ENCODE results near the gene CACHD1. TPM values are rescaled to one million over a fixed set of nuclear protein-coding genes. Genes with fewer than 3 reads are reported as not detected.

Gene CACHD1
- total RNA-seq, 1 experiment from 2014 or later: 8.4 TPM

- TF ChIP-seq ZBTB33 (IDR thresholded peaks at IDR 0.05; ENCODE audit: extremely low read depth, insufficient replicate concordance, low read length) (no peak), EGR1 (IDR thresholded peaks at IDR 0.05; ENCODE audit: low read depth) (no peak), ELF1 (IDR thresholded peaks at IDR 0.05; ENCODE audit: borderline replicate concordance, low read depth) (no peak), ATF3 (IDR thresholded peaks at IDR 0.05) (no peak), YY1 (IDR thresholded peaks at IDR 0.05; ENCODE audit: extremely low read depth, insufficient replicate concordance, low read depth, low read length) (no peak), POLR2A (IDR thresholded peaks at IDR 0.05; ENCODE audit: borderline replicate concordance, extremely low read depth, insufficient read depth, insufficient read length) (no peak), SIN3A (IDR thresholded peaks at IDR 0.05; ENCODE audit: low read depth) (no peak)
- TF ChIP-seq, protein P1, sequence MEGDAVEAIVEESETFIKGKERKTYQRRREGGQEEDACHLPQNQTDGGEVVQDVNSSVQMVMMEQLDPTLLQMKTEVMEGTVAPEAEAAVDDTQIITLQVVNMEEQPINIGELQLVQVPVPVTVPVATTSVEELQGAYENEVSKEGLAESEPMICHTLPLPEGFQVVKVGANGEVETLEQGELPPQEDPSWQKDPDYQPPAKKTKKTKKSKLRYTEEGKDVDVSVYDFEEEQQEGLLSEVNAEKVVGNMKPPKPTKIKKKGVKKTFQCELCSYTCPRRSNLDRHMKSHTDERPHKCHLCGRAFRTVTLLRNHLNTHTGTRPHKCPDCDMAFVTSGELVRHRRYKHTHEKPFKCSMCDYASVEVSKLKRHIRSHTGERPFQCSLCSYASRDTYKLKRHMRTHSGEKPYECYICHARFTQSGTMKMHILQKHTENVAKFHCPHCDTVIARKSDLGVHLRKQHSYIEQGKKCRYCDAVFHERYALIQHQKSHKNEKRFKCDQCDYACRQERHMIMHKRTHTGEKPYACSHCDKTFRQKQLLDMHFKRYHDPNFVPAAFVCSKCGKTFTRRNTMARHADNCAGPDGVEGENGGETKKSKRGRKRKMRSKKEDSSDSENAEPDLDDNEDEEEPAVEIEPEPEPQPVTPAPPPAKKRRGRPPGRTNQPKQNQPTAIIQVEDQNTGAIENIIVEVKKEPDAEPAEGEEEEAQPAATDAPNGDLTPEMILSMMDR (IDR thresholded peaks at IDR 0.05 in 2 of 3, conservative IDR thresholded peaks at IDR 0.05 in 1 of 3; ENCODE audit: borderline replicate concordance in 1 of 3, insufficient read depth in 1 of 3, low read depth in 2 of 3, low read length in 2 of 3): no peak
These were observed 231.1 kb downstream of the CACHD1 start (continued) for GRCh38 chr1:64701071-64701470.

DNA sequence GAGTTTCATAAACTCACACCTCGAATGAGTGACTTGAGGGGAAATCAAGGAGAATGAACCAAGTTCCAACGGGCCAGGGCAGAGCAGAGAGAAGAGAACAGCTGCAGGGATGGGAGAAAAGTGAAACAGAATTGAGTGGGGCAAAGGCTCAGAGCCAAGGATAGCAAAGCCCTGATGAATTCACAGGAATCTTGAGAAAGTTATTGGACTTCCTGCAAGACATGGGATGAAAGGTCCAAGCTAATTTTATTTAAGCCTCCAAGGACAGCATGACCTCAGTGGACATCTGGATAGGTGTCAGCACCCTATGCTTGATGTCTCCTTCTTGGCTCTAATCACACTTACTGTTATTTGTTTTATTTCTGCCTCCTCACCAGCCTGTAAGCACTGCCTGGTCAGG, 232.0 kb downstream of the CACHD1 start:
- CTCF ChIA-PET: interaction anchor here (1.3 kb wide), 1 partner anchor 25 kb away, joined by 3 read pairs; no protein-coding TSS in a partner anchor
- POLR2A ChIA-PET: no interaction called here
- no TSS peak for BruUV-seq (replicated peaks)

More for the DNA sequence above, 232.0 kb downstream of the CACHD1 start:
- no peak for DNase-seq (ENCODE audit: low read depth, low spot score)
- Histone ChIP-seq H2AFZ (ENCODE audit: low read depth, low read length, poor library complexity, severe bottlenecking) (no peak overlapping the region), H4K20me1 (ENCODE audit: insufficient read depth) (no peaks in the 10 kb centered on the region), H3K4me2 (ENCODE audit: low read length) (no peak overlapping the region), H3K36me3 (ENCODE audit: control insufficient read depth in 1 of 2, insufficient read depth in 2 of 2, low read length in 2 of 2) (no peaks in the 10 kb centered on the region), H3K27ac (ENCODE audit: low read depth, low read length) (no peak overlapping the region), H3K4me1 (ENCODE audit: control insufficient read depth in 1 of 2, insufficient read depth in 2 of 2, low read length in 2 of 2) (no peaks in the 10 kb centered on the region), H3K9me2 (ENCODE audit: insufficient read depth) (no peaks in the 10 kb centered on the region), H3K79me2 (ENCODE audit: insufficient read depth, low read length) (no peaks in the 10 kb centered on the region), H3K9me3 (ENCODE audit: control insufficient read depth in 1 of 2, insufficient read depth in 1 of 2, low read depth in 1 of 2, low read length in 2 of 2) (no peaks in the 10 kb centered on the region), H3K27me3 (ENCODE audit: insufficient read depth, low read length) (no peaks in the 10 kb centered on the region), H3K9ac (ENCODE audit: low read length) (no peak overlapping the region), H3K4me3 (replicated peaks in 1 of 2; ENCODE audit: low read depth in 1 of 2, low read length in 2 of 2) (no peak overlapping the region)
- intact Hi-C loops (cut with micrococcal nuclease): no loop called here
- no peak for ATAC-seq
- RAD21 ChIA-PET (ENCODE audit: low non-redundant PET in 1 of 2, low total read pairs in 2 of 2, uncharacterized antibody in 2 of 2, unreplicated experiment in 2 of 2): no interaction called here
- TF ChIP-seq JUND (IDR thresholded peaks at IDR 0.05): no peak
- TF ChIP-seq, protein P2, sequence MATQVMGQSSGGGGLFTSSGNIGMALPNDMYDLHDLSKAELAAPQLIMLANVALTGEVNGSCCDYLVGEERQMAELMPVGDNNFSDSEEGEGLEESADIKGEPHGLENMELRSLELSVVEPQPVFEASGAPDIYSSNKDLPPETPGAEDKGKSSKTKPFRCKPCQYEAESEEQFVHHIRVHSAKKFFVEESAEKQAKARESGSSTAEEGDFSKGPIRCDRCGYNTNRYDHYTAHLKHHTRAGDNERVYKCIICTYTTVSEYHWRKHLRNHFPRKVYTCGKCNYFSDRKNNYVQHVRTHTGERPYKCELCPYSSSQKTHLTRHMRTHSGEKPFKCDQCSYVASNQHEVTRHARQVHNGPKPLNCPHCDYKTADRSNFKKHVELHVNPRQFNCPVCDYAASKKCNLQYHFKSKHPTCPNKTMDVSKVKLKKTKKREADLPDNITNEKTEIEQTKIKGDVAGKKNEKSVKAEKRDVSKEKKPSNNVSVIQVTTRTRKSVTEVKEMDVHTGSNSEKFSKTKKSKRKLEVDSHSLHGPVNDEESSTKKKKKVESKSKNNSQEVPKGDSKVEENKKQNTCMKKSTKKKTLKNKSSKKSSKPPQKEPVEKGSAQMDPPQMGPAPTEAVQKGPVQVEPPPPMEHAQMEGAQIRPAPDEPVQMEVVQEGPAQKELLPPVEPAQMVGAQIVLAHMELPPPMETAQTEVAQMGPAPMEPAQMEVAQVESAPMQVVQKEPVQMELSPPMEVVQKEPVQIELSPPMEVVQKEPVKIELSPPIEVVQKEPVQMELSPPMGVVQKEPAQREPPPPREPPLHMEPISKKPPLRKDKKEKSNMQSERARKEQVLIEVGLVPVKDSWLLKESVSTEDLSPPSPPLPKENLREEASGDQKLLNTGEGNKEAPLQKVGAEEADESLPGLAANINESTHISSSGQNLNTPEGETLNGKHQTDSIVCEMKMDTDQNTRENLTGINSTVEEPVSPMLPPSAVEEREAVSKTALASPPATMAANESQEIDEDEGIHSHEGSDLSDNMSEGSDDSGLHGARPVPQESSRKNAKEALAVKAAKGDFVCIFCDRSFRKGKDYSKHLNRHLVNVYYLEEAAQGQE (IDR thresholded peaks at IDR 0.05; ENCODE audit: low read depth): no peak
- TF ChIP-seq SIN3A (IDR thresholded peaks at IDR 0.05; ENCODE audit: low read depth): no peak
- no peak for TF ChIP-seq SRF (IDR thresholded peaks at IDR 0.05; ENCODE audit: low read depth)
- TF ChIP-seq EZH2phosphoT487 (IDR thresholded peaks at IDR 0.05; ENCODE audit: borderline replicate concordance): no peak
- TF ChIP-seq CBX3 (IDR thresholded peaks at IDR 0.05; ENCODE audit: low read depth): no peak
- TF ChIP-seq ZFX (IDR thresholded peaks at IDR 0.05): no peak
- TF ChIP-seq CEBPB (IDR thresholded peaks at IDR 0.05; ENCODE audit: low read depth): no peak

Measured in HCT116 (cell line).